Measurements from ENCODE around the gene ZNF83. TPM values are rescaled to one million over a fixed set of nuclear protein-coding genes. Genes with fewer than 3 reads are reported as not detected.

ZNF83 gene
- total RNA-seq, 1 experiment from 2014 or later = 31.9 TPM

DNA sequence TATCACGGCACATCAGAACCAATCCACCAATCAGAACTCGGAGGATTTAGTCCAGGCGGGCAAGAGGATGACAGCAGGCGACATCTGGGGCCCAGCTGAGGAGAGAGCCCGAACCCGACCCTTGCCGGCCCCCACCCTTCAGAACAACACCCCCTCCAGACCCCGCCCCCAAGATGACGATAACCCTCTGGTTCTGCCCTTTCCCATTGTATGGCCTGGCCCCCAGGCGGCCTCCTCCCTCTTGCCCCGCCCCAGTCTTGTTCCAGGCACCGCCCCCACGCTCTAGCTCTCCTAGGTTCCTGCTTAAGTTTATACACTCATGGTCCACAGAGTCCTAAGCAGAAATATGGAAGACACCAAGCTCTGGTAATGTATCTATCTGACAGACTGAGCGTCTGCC lies 2.8 kb upstream of the ZNF83 start:
- Histone ChIP-seq H3K36me3 (ENCODE audit: control insufficient read depth, insufficient read depth, low read length) (no peaks in the 10 kb centered on the region), H3K9me3 (ENCODE audit: control insufficient read depth, insufficient read depth, low read depth, low read length) (no peaks in the 10 kb centered on the region), H3K4me3 (ENCODE audit: low read depth in 2 of 2, low read length in 2 of 2) (peak overlapping the region in 1 of 2 experiments; percentile 24; a peak in 2 of 4 replicates), H3K4me1 (ENCODE audit: control insufficient read depth, insufficient read depth, low read length) (no peaks in the 10 kb centered on the region), H3K27ac (ENCODE audit: low read length) (no peak overlapping the region), H3K27me3 (ENCODE audit: control insufficient read depth, insufficient read depth, low read length) (no peaks in the 10 kb centered on the region)
- intact Hi-C loops (cut with micrococcal nuclease; ENCODE audit: unreplicated experiment) = no loop called here
- DNase-seq (ENCODE audit: low read depth, low spot score) (no peak), ATAC-seq (0 out of 2 replicates have a peak, but pooled peaks have one; percentile 44)
- BruUV-seq (replicated peaks) = no TSS peak
- no peak for TF ChIP-seq SIN3A (IDR thresholded peaks at IDR 0.05; ENCODE audit: borderline replicate concordance, insufficient read depth, low read depth, low read length)
- TF ChIP-seq, protein P1, sequence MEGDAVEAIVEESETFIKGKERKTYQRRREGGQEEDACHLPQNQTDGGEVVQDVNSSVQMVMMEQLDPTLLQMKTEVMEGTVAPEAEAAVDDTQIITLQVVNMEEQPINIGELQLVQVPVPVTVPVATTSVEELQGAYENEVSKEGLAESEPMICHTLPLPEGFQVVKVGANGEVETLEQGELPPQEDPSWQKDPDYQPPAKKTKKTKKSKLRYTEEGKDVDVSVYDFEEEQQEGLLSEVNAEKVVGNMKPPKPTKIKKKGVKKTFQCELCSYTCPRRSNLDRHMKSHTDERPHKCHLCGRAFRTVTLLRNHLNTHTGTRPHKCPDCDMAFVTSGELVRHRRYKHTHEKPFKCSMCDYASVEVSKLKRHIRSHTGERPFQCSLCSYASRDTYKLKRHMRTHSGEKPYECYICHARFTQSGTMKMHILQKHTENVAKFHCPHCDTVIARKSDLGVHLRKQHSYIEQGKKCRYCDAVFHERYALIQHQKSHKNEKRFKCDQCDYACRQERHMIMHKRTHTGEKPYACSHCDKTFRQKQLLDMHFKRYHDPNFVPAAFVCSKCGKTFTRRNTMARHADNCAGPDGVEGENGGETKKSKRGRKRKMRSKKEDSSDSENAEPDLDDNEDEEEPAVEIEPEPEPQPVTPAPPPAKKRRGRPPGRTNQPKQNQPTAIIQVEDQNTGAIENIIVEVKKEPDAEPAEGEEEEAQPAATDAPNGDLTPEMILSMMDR (IDR thresholded peaks at IDR 0.05) = no peak
- TF ChIP-seq, protein P2, sequence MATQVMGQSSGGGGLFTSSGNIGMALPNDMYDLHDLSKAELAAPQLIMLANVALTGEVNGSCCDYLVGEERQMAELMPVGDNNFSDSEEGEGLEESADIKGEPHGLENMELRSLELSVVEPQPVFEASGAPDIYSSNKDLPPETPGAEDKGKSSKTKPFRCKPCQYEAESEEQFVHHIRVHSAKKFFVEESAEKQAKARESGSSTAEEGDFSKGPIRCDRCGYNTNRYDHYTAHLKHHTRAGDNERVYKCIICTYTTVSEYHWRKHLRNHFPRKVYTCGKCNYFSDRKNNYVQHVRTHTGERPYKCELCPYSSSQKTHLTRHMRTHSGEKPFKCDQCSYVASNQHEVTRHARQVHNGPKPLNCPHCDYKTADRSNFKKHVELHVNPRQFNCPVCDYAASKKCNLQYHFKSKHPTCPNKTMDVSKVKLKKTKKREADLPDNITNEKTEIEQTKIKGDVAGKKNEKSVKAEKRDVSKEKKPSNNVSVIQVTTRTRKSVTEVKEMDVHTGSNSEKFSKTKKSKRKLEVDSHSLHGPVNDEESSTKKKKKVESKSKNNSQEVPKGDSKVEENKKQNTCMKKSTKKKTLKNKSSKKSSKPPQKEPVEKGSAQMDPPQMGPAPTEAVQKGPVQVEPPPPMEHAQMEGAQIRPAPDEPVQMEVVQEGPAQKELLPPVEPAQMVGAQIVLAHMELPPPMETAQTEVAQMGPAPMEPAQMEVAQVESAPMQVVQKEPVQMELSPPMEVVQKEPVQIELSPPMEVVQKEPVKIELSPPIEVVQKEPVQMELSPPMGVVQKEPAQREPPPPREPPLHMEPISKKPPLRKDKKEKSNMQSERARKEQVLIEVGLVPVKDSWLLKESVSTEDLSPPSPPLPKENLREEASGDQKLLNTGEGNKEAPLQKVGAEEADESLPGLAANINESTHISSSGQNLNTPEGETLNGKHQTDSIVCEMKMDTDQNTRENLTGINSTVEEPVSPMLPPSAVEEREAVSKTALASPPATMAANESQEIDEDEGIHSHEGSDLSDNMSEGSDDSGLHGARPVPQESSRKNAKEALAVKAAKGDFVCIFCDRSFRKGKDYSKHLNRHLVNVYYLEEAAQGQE (IDR thresholded peaks at IDR 0.05; ENCODE audit: insufficient read depth in 1 of 2, low read depth in 2 of 2, low read length in 1 of 2) = no peak
- TF ChIP-seq POLR2AphosphoS5 (IDR thresholded peaks at IDR 0.05; ENCODE audit: low read depth, low read length) = no peak
- no peak for TF ChIP-seq TCF7L2 (IDR thresholded peaks at IDR 0.05; ENCODE audit: low read depth, low read length)
- ChIA-PET POLR2A (interaction anchor here (0.6 kb wide), 1 partner anchor 9 kb away, joined by 3 read pairs; no protein-coding TSS in a partner anchor), CTCF (no interaction called here)
- in situ Hi-C loops (cut with HindIII; ENCODE audit: low pct_unique_long_range_greater_than_20kb, low sequenced_read_pairs) = no loop called here

GRCh38 chr19:52639996-52640395 lies 1.8 kb upstream of the ZNF83 start:
- ATAC-seq (no peak), DNase-seq (ENCODE audit: low read depth, low spot score) (no peak)
- Histone ChIP-seq H3K27ac (ENCODE audit: low read length) (no peak overlapping the region), H3K36me3 (ENCODE audit: control insufficient read depth, insufficient read depth, low read length) (no peaks in the 10 kb centered on the region), H3K4me1 (ENCODE audit: control insufficient read depth, insufficient read depth, low read length) (no peaks in the 10 kb centered on the region), H3K9me3 (ENCODE audit: control insufficient read depth, insufficient read depth, low read depth, low read length) (no peaks in the 10 kb centered on the region), H3K27me3 (ENCODE audit: control insufficient read depth, insufficient read depth, low read length) (no peaks in the 10 kb centered on the region), H3K4me3 (ENCODE audit: low read depth in 2 of 2, low read length in 2 of 2) (no peak overlapping the region)
- in situ Hi-C loops (cut with HindIII; ENCODE audit: low pct_unique_long_range_greater_than_20kb, low sequenced_read_pairs) = no loop called here
- CTCF ChIA-PET = no interaction called here
- no TSS peak for BruUV-seq (replicated peaks)
- POLR2A ChIA-PET = no interaction called here
- TF ChIP-seq SIN3A (IDR thresholded peaks at IDR 0.05; ENCODE audit: borderline replicate concordance, insufficient read depth, low read depth, low read length) (no peak), TCF7L2 (IDR thresholded peaks at IDR 0.05; ENCODE audit: low read depth, low read length) (no peak)
- TF ChIP-seq, protein P1 (IDR thresholded peaks at IDR 0.05) = no peak
- TF ChIP-seq, protein P2 (IDR thresholded peaks at IDR 0.05; ENCODE audit: insufficient read depth in 1 of 2, low read depth in 2 of 2, low read length in 1 of 2) = no peak
- intact Hi-C loops (cut with micrococcal nuclease; ENCODE audit: unreplicated experiment) = no loop called here
